OCI-LY3 (cell line): ENCODE measurements around the gene ATRX.

Experiments
- H2AFZ ChIP-seq: fragments of 200-600, 300-600 bp; shearing (Covaris generic); 2 replicates; pipeline ENCODE4 v1.6.0; 2014; ENCODE audit warnings: antibody characterized with exemption, low read depth, low read length
- H3K27ac ChIP-seq: fragments of 200-600, 300-600 bp; sonication (generic); 2 replicates; pipeline ENCODE4 v1.5.1; 2014; ENCODE audit warnings: mild to moderate bottlenecking, low read length, moderate library complexity, mixed read lengths
- H3K27me3 ChIP-seq: fragments of 200-600, 300-600 bp; sonication (generic); 2 replicates; pipeline ENCODE4 v1.6.1; 2014; ENCODE audit warnings: low read depth, low read length, mixed read lengths
- H3K36me3 ChIP-seq: fragments of 200-600, 300-600 bp; sonication (generic); replicated peaks from 2 replicates; pipeline ENCODE3; 2014; ENCODE audit warnings: low read depth, low read length, mixed read lengths
- H3K4me1 ChIP-seq: fragments of 300-600, 200-600 bp; sonication (generic); 2 replicates; pipeline ENCODE4 v1.6.1; 2014; ENCODE audit warnings: low read length, mixed read lengths
- H3K4me2 ChIP-seq: fragments of 200-600, 300-600 bp; sonication (generic); 2 replicates; pipeline ENCODE4 v1.6.1; 2014; ENCODE audit warnings: low read length, mixed read lengths
- H3K4me3 ChIP-seq: fragments of 300-600, 200-600 bp; sonication (generic); 2 replicates; pipeline ENCODE4 v1.5.1; 2014; ENCODE audit warnings: antibody characterized with exemption, mild to moderate bottlenecking, low read length, moderate library complexity
- H3K79me2 ChIP-seq: fragments of 300-600, 200-600 bp; shearing (Covaris generic); 2 replicates; pipeline ENCODE4 v1.6.1; 2014; ENCODE audit warnings: mild to moderate bottlenecking, low read length, mixed read lengths
- H3K9ac ChIP-seq: fragments of 300-600, 200-600 bp; shearing (Covaris generic); 2 replicates; pipeline ENCODE4 v1.6.0; 2014; ENCODE audit warnings: mild to moderate bottlenecking, low read length, moderate library complexity
- H3K9me3 ChIP-seq: fragments of 200-600, 300-600 bp; shearing (Covaris generic); 2 replicates; pipeline ENCODE4 v1.6.1; 2014; ENCODE audit warnings: low read length, mixed read lengths; ENCODE audit not compliant: insufficient read depth
- H4K20me1 ChIP-seq: fragments of 200-600, 300-600 bp; sonication (generic); 2 replicates; pipeline ENCODE4 v1.6.1; 2016; ENCODE audit warnings: low read length, mixed read lengths; ENCODE audit not compliant: insufficient read depth
- CTCF ChIP-seq: fragments of 200-600, 300-600 bp; sonication (generic); IDR thresholded peaks from 2 replicates; pipeline ENCODE4 v1.5.1; 2014; ENCODE audit warnings: antibody characterized with exemption, low read length, low read depth
- EZH2phosphoT487 ChIP-seq: fragments of 200-600 bp; shearing (Covaris generic); IDR thresholded peaks from 2 replicates; pipeline ENCODE4 v1.6.1; 2018; ENCODE audit warnings: antibody characterized with exemption, mixed run types, low read depth

Gene ATRX

GRCh38 chrX:77528034-77528433 is 258.0 kb downstream of the ATRX start:
- Histone ChIP-seq H3K27ac (no peak overlapping the region), H4K20me1 (no peaks in the 10 kb centered on the region), H3K4me2 (no peak overlapping the region), H3K27me3 (no peaks in the 10 kb centered on the region), H3K9ac (no peak overlapping the region), H3K4me1 (no peaks in the 10 kb centered on the region), H3K4me3 (no peak overlapping the region), H3K9me3 (no peaks in the 10 kb centered on the region), H2AFZ (no peak overlapping the region), H3K79me2 (no peaks in the 10 kb centered on the region), H3K36me3 (peaks cover under 1% of the 10 kb centered on the region)
- TF ChIP-seq CTCF (no peak), EZH2phosphoT487 (no peak)

- no peak for TF ChIP-seq CTCF
- TF ChIP-seq EZH2phosphoT487 = no peak
- Histone ChIP-seq H3K4me1 (no peaks in the 10 kb centered on the region), H3K27me3 (no peaks in the 10 kb centered on the region), H3K27ac (no peak overlapping the region), H3K9ac (no peak overlapping the region), H3K9me3 (no peaks in the 10 kb centered on the region), H3K36me3 (peaks cover 6% of the 10 kb centered on the region), H3K4me2 (no peak overlapping the region), H3K4me3 (no peak overlapping the region), H2AFZ (no peak overlapping the region), H3K79me2 (no peaks in the 10 kb centered on the region), H4K20me1 (no peaks in the 10 kb centered on the region)
Observed at GRCh38 chrX:77527233-77528001, 258.6 kb downstream of the ATRX start.

GRCh38 chrX:77519765-77520164 is 266.3 kb downstream of the ATRX start:
- H3K27ac ChIP-seq = no peak overlapping the region
- H4K20me1 ChIP-seq = no peaks in the 10 kb centered on the region
- no peak overlapping the region for H3K4me2 ChIP-seq
- peaks cover 30% of the 10 kb centered on the region for H3K36me3 ChIP-seq
- H3K9me3 ChIP-seq = no peaks in the 10 kb centered on the region
- H3K4me1 ChIP-seq = no peaks in the 10 kb centered on the region
- H3K9ac ChIP-seq = no peak overlapping the region
- H2AFZ ChIP-seq = no peak overlapping the region
- no peaks in the 10 kb centered on the region for H3K79me2 ChIP-seq
- H3K4me3 ChIP-seq = no peak overlapping the region
- no peak for TF ChIP-seq CTCF
- TF ChIP-seq EZH2phosphoT487 = no peak
- no peaks in the 10 kb centered on the region for H3K27me3 ChIP-seq

GRCh38 chrX:77514177-77514576 is 271.8 kb downstream of the ATRX start:
- Histone ChIP-seq H3K27me3 (no peaks in the 10 kb centered on the region), H3K9me3 (no peaks in the 10 kb centered on the region), H3K9ac (no peak overlapping the region), H4K20me1 (no peaks in the 10 kb centered on the region), H2AFZ (no peak overlapping the region), H3K36me3 (no peaks in the 10 kb centered on the region), H3K4me3 (no peak overlapping the region), H3K4me1 (no peaks in the 10 kb centered on the region), H3K27ac (no peak overlapping the region), H3K4me2 (no peak overlapping the region), H3K79me2 (no peaks in the 10 kb centered on the region)
- no peak for TF ChIP-seq EZH2phosphoT487
- TF ChIP-seq CTCF = no peak
